Measurements from ENCODE around the gene KIAA2012.

KIAA2012 gene

DNA sequence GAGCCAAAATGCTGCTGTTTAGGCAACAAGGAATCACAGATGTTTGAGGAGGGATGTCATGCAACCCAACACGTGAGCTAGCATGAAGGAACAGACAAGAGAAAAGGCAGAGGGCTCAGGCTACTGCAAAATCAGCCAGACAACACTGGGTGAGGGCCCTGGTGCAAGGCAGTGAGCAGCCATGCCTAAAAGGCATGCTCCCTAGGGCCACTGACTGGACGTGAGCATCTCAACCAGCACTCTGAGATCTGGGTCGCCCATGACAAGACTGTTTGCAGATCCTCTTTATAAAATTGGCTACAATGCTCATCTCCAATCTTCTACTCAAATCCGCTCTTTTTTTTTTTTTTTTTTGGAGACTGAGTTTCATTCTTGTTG lies 49.1 kb downstream of the KIAA2012 start:
- H3K36me3 ChIP-seq (replicated peaks; ENCODE audit: low read depth, low read length): no peaks in the 10 kb centered on the region

DNA sequence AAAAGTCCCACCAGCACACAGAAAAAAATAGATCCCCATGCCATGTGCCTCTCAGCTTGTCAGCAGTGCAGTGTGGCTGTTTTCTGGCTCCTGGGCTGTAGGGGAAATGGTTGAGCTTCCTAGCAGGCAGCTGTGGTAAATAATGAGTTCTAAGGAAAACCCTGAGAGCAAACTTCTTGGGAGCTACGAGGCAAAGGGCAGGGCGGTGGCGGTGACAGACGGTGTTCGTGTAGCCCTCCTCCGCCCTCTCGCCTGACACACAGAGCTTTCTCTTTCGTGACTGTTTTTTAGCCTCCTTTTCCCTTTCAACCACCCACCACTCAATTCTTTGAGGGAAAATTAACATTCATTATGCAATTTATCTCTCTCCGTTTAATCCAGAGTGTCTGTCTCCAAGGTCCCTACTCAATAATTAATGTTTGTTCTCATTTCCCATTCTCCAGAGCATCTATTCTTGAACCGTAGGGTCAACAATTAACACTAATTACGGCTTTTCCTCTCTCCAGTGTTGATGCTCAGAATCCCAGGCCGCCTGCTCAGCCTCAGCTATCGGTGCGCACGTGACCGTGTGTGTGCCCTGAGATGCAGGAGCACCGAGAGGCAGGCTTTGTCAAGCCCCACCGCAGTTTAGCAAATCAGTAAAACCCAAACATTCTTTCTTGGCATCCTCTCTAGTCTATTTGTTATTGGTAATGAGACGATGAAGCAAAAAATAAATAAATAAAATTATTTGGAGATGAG lies 50.1 kb downstream of the KIAA2012 start:
- Histone ChIP-seq H3K4me1 (ENCODE audit: low read length) (peaks cover 8% of the 10 kb centered on the region), H3K4me2 (ENCODE audit: low read length) (no peak overlapping the region), H3K79me2 (ENCODE audit: low read length) (no peaks in the 10 kb centered on the region), H3K36me3 (replicated peaks; ENCODE audit: low read depth, low read length) (no peaks in the 10 kb centered on the region), H4K20me1 (ENCODE audit: insufficient read depth, low read length) (no peaks in the 10 kb centered on the region), H3K27ac (ENCODE audit: low read length) (no peak overlapping the region), H3K27me3 (ENCODE audit: low read depth, low read length) (no peaks in the 10 kb centered on the region), H3K9me3 (ENCODE audit: insufficient read depth, low read length) (no peaks in the 10 kb centered on the region), H3K4me3 (ENCODE audit: low read length) (no peak overlapping the region), H2AFZ (ENCODE audit: low read depth, low read length) (no peak overlapping the region), H3K9ac (ENCODE audit: low read length) (no peak overlapping the region)
- no peak for TF ChIP-seq EZH2phosphoT487 (IDR thresholded peaks at IDR 0.05; ENCODE audit: low read depth)
- TF ChIP-seq, protein P1, sequence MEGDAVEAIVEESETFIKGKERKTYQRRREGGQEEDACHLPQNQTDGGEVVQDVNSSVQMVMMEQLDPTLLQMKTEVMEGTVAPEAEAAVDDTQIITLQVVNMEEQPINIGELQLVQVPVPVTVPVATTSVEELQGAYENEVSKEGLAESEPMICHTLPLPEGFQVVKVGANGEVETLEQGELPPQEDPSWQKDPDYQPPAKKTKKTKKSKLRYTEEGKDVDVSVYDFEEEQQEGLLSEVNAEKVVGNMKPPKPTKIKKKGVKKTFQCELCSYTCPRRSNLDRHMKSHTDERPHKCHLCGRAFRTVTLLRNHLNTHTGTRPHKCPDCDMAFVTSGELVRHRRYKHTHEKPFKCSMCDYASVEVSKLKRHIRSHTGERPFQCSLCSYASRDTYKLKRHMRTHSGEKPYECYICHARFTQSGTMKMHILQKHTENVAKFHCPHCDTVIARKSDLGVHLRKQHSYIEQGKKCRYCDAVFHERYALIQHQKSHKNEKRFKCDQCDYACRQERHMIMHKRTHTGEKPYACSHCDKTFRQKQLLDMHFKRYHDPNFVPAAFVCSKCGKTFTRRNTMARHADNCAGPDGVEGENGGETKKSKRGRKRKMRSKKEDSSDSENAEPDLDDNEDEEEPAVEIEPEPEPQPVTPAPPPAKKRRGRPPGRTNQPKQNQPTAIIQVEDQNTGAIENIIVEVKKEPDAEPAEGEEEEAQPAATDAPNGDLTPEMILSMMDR (IDR thresholded peaks at IDR 0.05; ENCODE audit: low read depth, low read length): no peak

More for the DNA sequence above, 49.1 kb downstream of the KIAA2012 start:
- Histone ChIP-seq H3K9ac (ENCODE audit: low read length) (no peak overlapping the region), H3K27ac (ENCODE audit: low read length) (no peak overlapping the region), H3K4me3 (ENCODE audit: low read length) (no peak overlapping the region), H2AFZ (ENCODE audit: low read depth, low read length) (peak overlapping the region; percentile 93), H3K4me2 (ENCODE audit: low read length) (0 out of 2 replicates have a peak overlapping the region, but pooled peaks have one; percentile 5), H4K20me1 (ENCODE audit: insufficient read depth, low read length) (no peaks in the 10 kb centered on the region), H3K4me1 (ENCODE audit: low read length) (peaks cover 8% of the 10 kb centered on the region), H3K79me2 (ENCODE audit: low read length) (no peaks in the 10 kb centered on the region), H3K9me3 (ENCODE audit: insufficient read depth, low read length) (no peaks in the 10 kb centered on the region), H3K27me3 (ENCODE audit: low read depth, low read length) (no peaks in the 10 kb centered on the region)
- TF ChIP-seq, protein P1 (IDR thresholded peaks at IDR 0.05; ENCODE audit: low read depth, low read length): no peak
- no peak for TF ChIP-seq EZH2phosphoT487 (IDR thresholded peaks at IDR 0.05; ENCODE audit: low read depth)

DNA sequence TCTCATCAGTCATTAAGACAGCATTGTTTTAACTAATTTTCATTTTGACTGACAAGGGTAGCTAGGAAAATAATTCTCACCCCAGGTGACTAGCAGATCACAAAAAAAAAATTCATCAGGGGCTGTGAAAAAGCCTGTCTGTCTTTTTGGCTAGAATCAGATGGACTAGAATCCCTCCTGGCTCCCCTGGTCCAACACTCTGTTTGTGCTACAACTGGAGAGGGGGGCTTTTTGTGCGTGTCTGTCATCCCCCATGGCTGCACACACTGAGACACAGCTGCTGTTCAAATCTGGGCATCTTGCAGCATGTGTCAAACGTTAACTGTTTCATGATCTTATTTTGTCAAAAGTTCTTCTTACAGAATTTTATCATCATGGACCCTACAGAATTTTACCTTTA lies 51.2 kb downstream of the KIAA2012 start:
- no peak overlapping the region for H3K4me3 ChIP-seq (ENCODE audit: low read length)
- H3K36me3 ChIP-seq (replicated peaks; ENCODE audit: low read depth, low read length): no peaks in the 10 kb centered on the region
- no peak overlapping the region for H3K9ac ChIP-seq (ENCODE audit: low read length)
- no peaks in the 10 kb centered on the region for H3K79me2 ChIP-seq (ENCODE audit: low read length)
- no peaks in the 10 kb centered on the region for H3K9me3 ChIP-seq (ENCODE audit: insufficient read depth, low read length)
- no peak overlapping the region for H3K4me2 ChIP-seq (ENCODE audit: low read length)
- H3K4me1 ChIP-seq (ENCODE audit: low read length): peaks cover 8% of the 10 kb centered on the region
- no peak overlapping the region for H3K27ac ChIP-seq (ENCODE audit: low read length)
- no peaks in the 10 kb centered on the region for H3K27me3 ChIP-seq (ENCODE audit: low read depth, low read length)
- TF ChIP-seq, protein P1 (IDR thresholded peaks at IDR 0.05; ENCODE audit: low read depth, low read length): no peak
- TF ChIP-seq EZH2phosphoT487 (IDR thresholded peaks at IDR 0.05; ENCODE audit: low read depth): no peak
- H4K20me1 ChIP-seq (ENCODE audit: insufficient read depth, low read length): no peaks in the 10 kb centered on the region
- H2AFZ ChIP-seq (ENCODE audit: low read depth, low read length): no peak overlapping the region

DNA sequence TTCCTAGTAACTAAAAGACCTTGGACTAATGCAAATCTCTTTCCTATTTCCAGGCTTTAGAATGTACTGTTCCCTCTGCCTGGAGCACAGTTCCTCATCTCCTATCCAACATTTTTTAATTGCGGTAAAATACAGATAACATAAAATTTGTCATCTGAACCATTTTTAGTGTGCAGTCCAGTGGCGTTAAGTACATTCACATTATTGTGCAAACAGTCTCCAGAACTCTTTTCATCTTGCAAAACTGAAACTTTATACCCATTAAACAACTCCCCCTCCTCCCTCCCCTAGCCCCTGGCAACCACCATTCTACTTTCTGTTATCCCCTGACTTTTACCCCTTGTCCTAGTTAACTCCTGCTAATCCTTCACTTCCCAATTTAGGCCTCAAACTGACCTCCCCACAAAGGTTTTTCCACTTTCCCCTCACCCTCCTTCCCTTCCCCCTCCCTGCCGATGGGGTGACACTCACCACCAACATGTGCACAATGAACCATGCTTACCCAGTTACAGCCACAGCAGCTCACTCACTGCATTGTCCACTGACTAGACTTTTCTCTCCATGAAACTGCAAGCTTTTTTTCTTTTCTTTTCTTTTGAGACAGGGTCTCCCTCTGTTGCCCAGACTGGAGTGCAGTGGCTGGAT lies 54.8 kb downstream of the KIAA2012 start:
- Histone ChIP-seq H3K79me2 (ENCODE audit: low read length) (no peaks in the 10 kb centered on the region), H3K4me2 (ENCODE audit: low read length) (no peak overlapping the region), H3K4me3 (ENCODE audit: low read length) (no peak overlapping the region), H3K27ac (ENCODE audit: low read length) (no peak overlapping the region), H3K9ac (ENCODE audit: low read length) (no peak overlapping the region), H3K27me3 (ENCODE audit: low read depth, low read length) (no peaks in the 10 kb centered on the region), H3K9me3 (ENCODE audit: insufficient read depth, low read length) (no peaks in the 10 kb centered on the region), H2AFZ (ENCODE audit: low read depth, low read length) (no peak overlapping the region), H4K20me1 (ENCODE audit: insufficient read depth, low read length) (no peaks in the 10 kb centered on the region), H3K36me3 (replicated peaks; ENCODE audit: low read depth, low read length) (no peaks in the 10 kb centered on the region), H3K4me1 (ENCODE audit: low read length) (no peaks in the 10 kb centered on the region)
- TF ChIP-seq EZH2phosphoT487 (IDR thresholded peaks at IDR 0.05; ENCODE audit: low read depth): no peak
- TF ChIP-seq, protein P1 (IDR thresholded peaks at IDR 0.05; ENCODE audit: low read depth, low read length): no peak

All from OCI-LY3 (cell line).